Activated gamma-delta T cell treated with anti-CD3 and anti-CD28 coated beads, Interleukin-2, amount 50 U/mL, for 16 hours (primary cell): ENCODE results near the gene GPATCH4.
"Not testable (repeated sequence)": the region's sequence is repeated elsewhere in the genome, so short reads cannot be mapped to it uniquely, and the experiment has no call there.

Experiments used
- DNase-seq: peaks from one replicate; pipeline ENCODE4 v3.0.0-alpha.2; 2020; ENCODE audit warnings: low read depth

The GPATCH4 gene

GRCh38 chr1:156596426-156596825, 4.9 kb downstream of the GPATCH4 start:
- no peak for DNase-seq

GRCh38 chr1:156595016-156595415, 6.3 kb downstream of the GPATCH4 start:
- no peak for DNase-seq

GRCh38 chr1:156594190-156594589, 7.1 kb downstream of the GPATCH4 start:
- no peak for DNase-seq

- DNase-seq, result no peak
These were observed 7.7 kb downstream of the GPATCH4 start for GRCh38 chr1:156593661-156593989.

GRCh38 chr1:156592910-156593660, 8.2 kb downstream of the GPATCH4 start:
- no peak for DNase-seq

GRCh38 chr1:156592158-156592909, 8.9 kb downstream of the GPATCH4 start:
- DNase-seq, result no peak

GRCh38 chr1:156591432-156592157, 9.7 kb downstream of the GPATCH4 start, which contains the start of gene NAXE:
NAXE (plus strand) TSS chr1:156591776; CDS start chr1:156591805, 29 bp downstream.
- DNase-seq, result peak; percentile 44

- no peak for DNase-seq
These were observed 10.2 kb downstream of the GPATCH4 start for GRCh38 chr1:156591181-156591431.

- no peak for DNase-seq
These were observed 10.7 kb downstream of the GPATCH4 start for GRCh38 chr1:156590326-156591180.

- DNase-seq, result no peak
These were observed 11.7 kb downstream of the GPATCH4 start for GRCh38 chr1:156589546-156589945.

- DNase-seq, result not testable (repeated sequence)
These were observed 13.4 kb downstream of the GPATCH4 start for GRCh38 chr1:156587927-156588326.

DNA sequence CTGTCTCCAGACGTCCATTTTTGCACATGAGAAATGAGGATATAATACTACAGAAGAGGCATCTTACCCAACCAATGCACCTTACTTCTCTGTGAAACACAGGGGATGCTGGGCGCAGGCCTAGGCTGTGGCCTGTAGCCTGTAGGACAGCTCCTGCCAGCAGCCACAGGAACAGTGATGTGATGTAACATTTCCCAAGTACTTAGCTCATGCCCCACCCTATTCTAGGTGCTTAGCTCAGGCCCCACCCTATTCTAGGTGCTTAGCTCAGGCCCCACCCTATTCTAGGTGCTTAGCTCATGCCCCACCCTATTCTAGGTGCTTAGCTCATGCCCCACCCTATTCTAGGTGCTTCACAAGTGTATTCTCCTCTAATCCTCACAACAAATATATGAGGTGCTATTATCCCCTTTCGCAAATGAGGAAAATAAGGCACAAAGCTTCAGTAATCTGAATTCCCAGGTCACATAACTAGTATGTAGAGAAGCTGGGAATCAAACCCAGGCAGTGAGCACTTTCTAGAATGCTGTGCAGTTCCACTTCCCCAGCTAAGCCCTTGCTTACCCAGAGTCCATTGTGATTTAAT, 14.3 kb downstream of the GPATCH4 start:
- DNase-seq, result no peak

DNA sequence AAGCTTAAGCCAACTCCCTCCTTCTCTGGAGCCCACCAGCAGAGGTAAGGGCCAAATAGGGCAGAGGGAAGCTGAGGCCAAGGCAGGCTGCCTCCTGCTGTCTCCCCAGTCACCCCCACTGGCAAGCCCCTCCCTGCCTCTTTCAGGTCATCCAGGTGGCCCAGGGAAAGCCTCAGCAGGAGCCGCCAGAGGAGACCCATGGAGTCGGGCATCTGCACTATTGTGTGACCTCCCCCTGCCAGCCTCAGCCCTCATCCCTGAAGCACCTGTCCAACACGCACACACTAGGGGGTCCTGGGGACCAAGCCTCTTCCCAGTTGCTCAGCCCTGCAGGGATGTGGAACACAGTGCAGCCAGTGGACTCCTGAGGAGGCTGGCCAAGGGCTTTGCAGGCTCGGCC, 15.0 kb downstream of the GPATCH4 start:
- DNase-seq, result no peak

GRCh38 chr1:156584813-156585212, 16.5 kb downstream of the GPATCH4 start:
- no peak for DNase-seq

DNA sequence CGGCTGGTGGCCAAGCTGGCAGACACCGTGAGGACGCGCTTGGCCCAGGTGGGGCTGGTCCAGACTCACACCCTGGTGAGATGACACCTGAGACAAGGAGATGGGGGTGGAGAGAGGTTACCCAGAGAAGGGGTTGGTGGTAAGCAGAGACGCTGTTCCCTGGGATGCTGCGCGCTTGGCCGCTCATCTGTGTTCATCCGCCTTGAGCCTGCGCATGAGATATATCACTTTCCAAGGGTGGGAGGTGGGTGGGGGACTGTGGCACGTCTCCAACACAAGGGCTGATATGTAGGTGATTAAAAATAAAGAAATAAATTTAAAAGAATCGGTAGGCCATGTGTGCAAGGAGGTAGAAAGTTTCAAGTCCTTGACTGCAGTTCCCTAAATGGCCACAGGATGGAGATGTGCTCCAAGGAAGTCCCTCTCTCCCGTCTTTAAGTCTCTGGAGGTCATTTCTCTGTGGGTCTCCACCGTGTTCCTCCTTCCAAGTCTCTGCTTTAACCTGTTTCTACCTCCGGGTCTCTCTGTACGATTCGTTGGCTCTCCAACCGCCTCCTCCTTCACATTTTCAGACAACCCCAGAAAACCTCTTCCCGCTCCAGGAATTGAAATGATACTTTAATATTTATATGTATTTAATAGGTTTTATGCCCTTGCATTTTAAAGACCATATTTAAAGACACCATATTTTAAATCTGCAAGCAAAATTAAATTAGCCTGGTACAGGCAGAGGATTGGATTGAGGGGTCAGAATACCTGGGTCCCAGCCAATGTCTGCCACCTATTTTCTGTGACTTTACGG, 17.3 kb downstream of the GPATCH4 start:
- DNase-seq, result peak; percentile 69

DNA sequence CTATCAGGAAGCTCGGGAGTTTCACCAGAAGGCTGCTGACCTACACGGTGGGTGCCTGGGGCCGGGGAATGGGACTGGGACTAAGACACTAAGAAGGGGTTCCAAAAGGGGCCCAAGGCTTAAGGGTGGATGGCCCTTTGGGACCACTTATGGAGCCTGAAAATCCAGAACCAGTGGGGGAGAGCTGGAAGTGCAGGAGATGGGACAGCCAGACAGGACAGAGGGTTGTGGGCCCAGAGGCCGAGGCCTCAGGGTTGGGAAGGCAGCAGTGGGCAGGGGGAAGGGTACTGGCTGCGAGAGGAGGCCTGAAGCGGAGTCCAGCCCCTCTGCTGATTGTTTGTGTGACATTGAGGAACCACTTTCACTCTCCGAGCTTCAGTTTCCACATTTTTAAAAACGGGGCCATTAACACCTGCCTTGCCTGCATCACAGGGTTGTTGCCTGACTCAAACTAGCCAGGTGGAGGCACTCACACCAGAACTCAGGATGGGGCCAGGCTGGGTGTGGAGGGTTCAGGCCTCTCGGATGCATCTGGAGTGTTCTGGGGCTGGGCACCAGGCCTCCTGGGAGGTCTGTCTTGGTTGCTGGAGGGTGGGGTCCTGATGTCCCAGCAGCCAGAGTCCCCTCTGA, 18.8 kb downstream of the GPATCH4 start:
- no peak for DNase-seq

DNA sequence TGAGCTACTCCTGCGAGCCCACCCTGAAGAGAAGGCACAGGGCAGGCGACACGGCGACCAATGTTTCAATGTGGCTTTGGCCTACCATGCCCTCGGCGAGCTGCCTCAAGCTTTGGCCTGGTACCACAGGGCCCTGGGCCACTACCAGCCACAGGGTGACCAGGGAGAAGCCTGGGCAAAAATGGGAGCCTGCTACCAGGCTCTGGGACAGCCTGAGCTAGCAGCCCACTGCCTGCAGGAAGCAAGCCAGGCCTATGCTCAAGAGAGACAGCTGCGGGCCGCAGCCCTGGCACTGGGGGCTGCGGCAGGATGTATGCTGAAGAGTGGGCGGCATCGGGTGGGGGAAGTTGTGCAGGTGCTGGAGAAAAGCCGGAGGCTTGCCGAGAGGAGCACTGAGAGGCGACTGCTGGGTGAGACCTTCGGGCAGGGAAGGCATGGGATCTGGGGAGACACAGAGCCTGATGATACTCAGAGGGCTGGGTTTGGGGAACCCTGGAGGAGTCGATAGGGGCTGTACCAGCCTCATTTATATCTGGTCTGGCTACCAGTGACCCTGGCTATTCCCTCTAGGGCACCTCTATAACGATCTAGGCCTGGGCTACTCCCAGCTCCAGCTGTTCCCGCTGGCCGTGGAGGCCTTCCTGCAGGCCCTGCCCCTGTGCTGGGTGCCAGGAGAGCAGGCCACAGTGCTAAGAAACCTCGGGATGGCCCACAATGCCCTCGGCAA, 19.5 kb downstream of the GPATCH4 start:
- DNase-seq, result peak; percentile 39

GRCh38 chr1:156579472-156579871, 21.8 kb downstream of the GPATCH4 start, which contains the start of gene TTC24:
TTC24 (plus strand) TSS chr1:156579723; CDS start chr1:156581365, 1,642 bp downstream.
- no peak for DNase-seq

DNA sequence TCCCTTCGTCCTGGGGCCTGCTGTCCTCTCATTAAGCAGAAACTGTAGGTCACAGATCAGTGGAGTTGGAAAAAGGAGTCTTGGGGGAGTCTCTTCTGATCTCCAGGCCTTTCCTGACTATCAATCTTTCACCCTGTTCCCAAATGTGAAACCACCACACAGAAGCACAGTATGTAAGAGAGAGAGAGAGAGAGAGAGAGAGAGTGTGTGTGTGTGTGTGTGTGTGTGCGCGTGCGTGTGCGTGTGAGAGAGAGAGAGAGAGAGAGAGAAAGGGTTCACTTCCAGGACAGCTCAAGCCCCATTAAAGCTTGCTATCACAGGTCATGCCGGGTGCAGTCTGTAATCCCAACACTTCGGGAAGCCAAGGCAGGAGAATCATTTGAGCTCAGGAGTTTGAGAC, 23.2 kb downstream of the GPATCH4 start:
- DNase-seq, result no peak

GRCh38 chr1:156577550-156577949, 23.7 kb downstream of the GPATCH4 start:
- no peak for DNase-seq
